Lower leg skin (tissue), 4 donors: ENCODE data around the gene OR2H2. TPM values are rescaled to one million over a fixed set of nuclear protein-coding genes. Genes with fewer than 3 reads are reported as not detected.

Experiments used
- DNase-seq, 2 donors: peaks; one replicate each; pipeline ENCODE4 v3.0.0-alpha.2; 2019; ENCODE audit warnings: low spot score in 2 of 2
- H3K4me3 ChIP-seq: fragments of 200-600 bp; sonication (generic); 2 replicates; pipeline ENCODE4 v1.5.1; 2017; ENCODE audit warnings: mild to moderate bottlenecking, low read depth; ENCODE audit not compliant: poor library complexity, severe bottlenecking
- POLR2A ChIP-seq, 2 donors: fragments of 450-650 bp; IDR thresholded peaks; one replicate each; pipeline ENCODE4 v1.6.1; 2016 to 2017; ENCODE audit warnings: antibody characterized with exemption in 2 of 2, mild to moderate bottlenecking in 1 of 2, moderate library complexity in 1 of 2
- WGBS, 2 donors: methylation state at CpG; one replicate each; pipeline ENCODE4 v1.1.5; 2018; 5-methylcytosine and 5-hydroxymethylcytosine counted together
- intact Hi-C: fragments of 100-400 bp; cut with DNase I; formaldehyde crosslinking; loops from one replicate; pipeline ENCODE4 v1.15.0; 2023; ENCODE audit warnings: low total_unique reads
- total RNA-seq, 4 donors: library from RNA; depleted of rRNA; stranded (reverse); fragments of >200 nt; gene quantifications; one replicate each; pipeline ENCODE4 v1.1.0, GENCODE V29; 2016
- TF ChIP-seq, protein P1 (sequence below), 3 donors: fragments of 450-650 bp; IDR thresholded peaks; one replicate each; pipeline ENCODE4 v1.5.1; 2016; ENCODE audit warnings: antibody characterized with exemption in 3 of 3, mild to moderate bottlenecking in 3 of 3, moderate library complexity in 2 of 3

Gene OR2H2
- total RNA-seq, 4 donors from 2014 or later, result not detected

- TF ChIP-seq POLR2A (IDR thresholded peaks at IDR 0.05), result no peak
- TF ChIP-seq, protein P1, sequence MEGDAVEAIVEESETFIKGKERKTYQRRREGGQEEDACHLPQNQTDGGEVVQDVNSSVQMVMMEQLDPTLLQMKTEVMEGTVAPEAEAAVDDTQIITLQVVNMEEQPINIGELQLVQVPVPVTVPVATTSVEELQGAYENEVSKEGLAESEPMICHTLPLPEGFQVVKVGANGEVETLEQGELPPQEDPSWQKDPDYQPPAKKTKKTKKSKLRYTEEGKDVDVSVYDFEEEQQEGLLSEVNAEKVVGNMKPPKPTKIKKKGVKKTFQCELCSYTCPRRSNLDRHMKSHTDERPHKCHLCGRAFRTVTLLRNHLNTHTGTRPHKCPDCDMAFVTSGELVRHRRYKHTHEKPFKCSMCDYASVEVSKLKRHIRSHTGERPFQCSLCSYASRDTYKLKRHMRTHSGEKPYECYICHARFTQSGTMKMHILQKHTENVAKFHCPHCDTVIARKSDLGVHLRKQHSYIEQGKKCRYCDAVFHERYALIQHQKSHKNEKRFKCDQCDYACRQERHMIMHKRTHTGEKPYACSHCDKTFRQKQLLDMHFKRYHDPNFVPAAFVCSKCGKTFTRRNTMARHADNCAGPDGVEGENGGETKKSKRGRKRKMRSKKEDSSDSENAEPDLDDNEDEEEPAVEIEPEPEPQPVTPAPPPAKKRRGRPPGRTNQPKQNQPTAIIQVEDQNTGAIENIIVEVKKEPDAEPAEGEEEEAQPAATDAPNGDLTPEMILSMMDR (IDR thresholded peaks at IDR 0.05), result no peak
- H3K4me3 ChIP-seq, result no peak overlapping the region
- DNase-seq, result no peak
- intact Hi-C loops, result no loop called here
Observed at GRCh38 chr6:29576056-29576455, 8.9 kb upstream of the OR2H2 start.

DNA sequence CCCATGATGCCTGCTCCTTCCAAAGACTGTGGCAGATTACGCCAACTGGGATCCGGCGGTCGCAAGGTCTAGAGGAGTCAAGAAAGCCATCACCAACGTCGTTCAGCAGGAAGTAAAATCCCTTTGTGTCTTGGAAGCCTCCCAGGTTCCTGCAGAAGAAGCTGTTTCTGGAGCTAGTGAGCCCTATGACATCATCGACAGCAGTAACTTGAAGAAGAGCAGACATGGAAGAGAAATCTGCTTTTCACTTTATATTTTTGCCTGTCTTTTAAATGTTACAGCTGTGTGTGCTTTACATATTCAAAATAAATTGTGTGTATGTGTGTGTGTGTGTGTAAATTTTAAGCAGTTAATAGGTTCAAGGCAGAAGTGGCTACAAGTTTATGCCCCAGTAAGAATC, 7.4 kb upstream of the OR2H2 start:
- no peak for DNase-seq
- TF ChIP-seq POLR2A (IDR thresholded peaks at IDR 0.05), result no peak
- TF ChIP-seq, protein P1 (IDR thresholded peaks at IDR 0.05), result no peak
- H3K4me3 ChIP-seq, result no peak overlapping the region
- WGBS, 2 donors, result 64 to 68% methylated on average over 7 of the region's 7 CpGs
- intact Hi-C loops, result no loop called here

GRCh38 chr6:29589423-29590048, 4.6 kb downstream of the OR2H2 start:
- WGBS, 2 donors, result 3 to 4% methylated on average over 3 of the region's 3 CpGs
- peak in 1 of 2 donors; percentile 50 for DNase-seq
- TF ChIP-seq, protein P1 (IDR thresholded peaks at IDR 0.05), result peak in 1 of 3 donors; percentile 85
- no peak for TF ChIP-seq POLR2A (IDR thresholded peaks at IDR 0.05)
- H3K4me3 ChIP-seq, result no peak overlapping the region
- intact Hi-C loops, result loop anchor here (10.0 kb wide), 1 partner anchor 915 kb away; no protein-coding TSS in a partner anchor

DNA sequence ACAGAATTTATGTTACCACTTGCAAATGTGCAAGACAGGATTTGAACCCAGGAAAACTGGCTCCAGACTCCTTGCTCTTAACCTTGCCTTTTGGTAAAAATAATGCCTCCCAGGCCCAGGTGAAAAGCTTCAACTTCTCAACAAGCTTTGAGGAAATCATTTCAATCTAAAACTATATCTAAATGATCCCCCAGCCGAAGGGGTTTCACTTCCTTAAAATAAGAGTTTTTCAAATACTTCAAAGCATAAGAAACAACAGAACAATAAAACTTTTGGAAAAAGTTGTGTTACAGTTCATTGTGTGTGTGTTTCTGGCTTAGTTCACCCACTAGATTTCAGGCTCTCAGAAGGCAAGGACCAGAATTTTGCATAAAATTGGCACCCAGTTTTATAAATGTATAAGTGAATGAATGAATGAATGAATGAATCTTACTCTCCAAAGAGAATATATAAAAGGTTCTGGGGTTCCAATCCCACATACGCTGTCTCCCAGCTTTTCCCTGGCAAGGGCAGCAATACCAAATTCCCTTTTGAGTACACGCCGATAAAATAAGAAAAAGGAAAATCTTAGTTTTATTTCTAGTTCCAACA, 5.4 kb downstream of the OR2H2 start:
- WGBS, 2 donors, result 68 to 86% methylated on average over 4 of the region's 4 CpGs
- intact Hi-C loops, result no loop called here
- TF ChIP-seq, protein P1 (IDR thresholded peaks at IDR 0.05), result no peak
- TF ChIP-seq POLR2A (IDR thresholded peaks at IDR 0.05), result no peak

DNA sequence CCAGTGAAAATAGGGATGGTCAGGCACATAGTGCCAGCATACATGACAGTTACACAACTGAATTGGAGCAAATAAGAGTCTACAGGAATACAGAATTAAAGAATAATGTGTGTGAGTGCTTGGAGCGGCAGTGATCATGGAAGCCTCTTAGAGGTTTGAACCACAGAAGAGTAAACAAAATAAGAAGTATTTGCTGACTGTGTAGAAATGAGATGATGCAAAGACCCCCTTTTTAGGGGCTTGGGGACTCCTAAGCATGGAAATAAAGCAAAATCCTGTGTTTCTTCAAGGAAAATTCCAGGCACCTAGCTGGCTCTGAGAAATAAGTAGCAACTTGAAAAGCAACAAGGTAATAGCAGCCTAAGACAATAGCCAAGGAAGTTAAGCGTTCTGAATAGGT, 6.8 kb downstream of the OR2H2 start:
- TF ChIP-seq, protein P1 (IDR thresholded peaks at IDR 0.05), result no peak
- no peak for TF ChIP-seq POLR2A (IDR thresholded peaks at IDR 0.05)
- DNase-seq, result no peak
- intact Hi-C loops, result no loop called here
- H3K4me3 ChIP-seq, result no peak overlapping the region
- 79 to 87% methylated on average over 2 of the region's 2 CpGs for WGBS, 2 donors

More for the DNA sequence above, 5.4 kb downstream of the OR2H2 start:
- no peak overlapping the region for H3K4me3 ChIP-seq
- DNase-seq, result no peak
